ENCODE results near the gene TNNI2. TPM values are rescaled to one million over a fixed set of nuclear protein-coding genes. Genes with fewer than 3 reads are reported as not detected.

The TNNI2 gene
- total RNA-seq, 2 experiments from 2014 or later = 2.5 to 14.3 TPM

GRCh38 chr11:1855886-1856265, 17.1 kb downstream of the TNNI2 start:
- Histone ChIP-seq H2AFZ (ENCODE audit: low read length) (no peak overlapping the region), H3K36me3 (ENCODE audit: insufficient read depth, low read length) (peaks cover 4% of the 10 kb centered on the region; the same call in 1 of the 2 replicates), H3K9me3 (ENCODE audit: low read length) (no peaks in the 10 kb centered on the region), H3K4me3 (ENCODE audit: low read depth, low read length, poor library complexity, severe bottlenecking) (no peak overlapping the region), H3K4me1 (ENCODE audit: insufficient read depth, low read length, poor library complexity, severe bottlenecking) (peaks cover 38% of the 10 kb centered on the region), H3K9me2 (ENCODE audit: insufficient read depth, low read length) (no peaks in the 10 kb centered on the region), H3K27ac (ENCODE audit: low read depth, low read length, poor library complexity, severe bottlenecking) (no peak overlapping the region), H4K20me1 (ENCODE audit: insufficient read depth, low read length) (peaks cover 10% of the 10 kb centered on the region), H3K79me2 (ENCODE audit: insufficient read depth, low read depth, low read length) (peaks cover 29% of the 10 kb centered on the region), H3K4me2 (ENCODE audit: low read length) (peak overlapping the region; percentile 85; the same call in 1 of the 2 replicates)
- CTCF ChIA-PET (ENCODE audit: unreplicated experiment) = no interaction called here
- TF ChIP-seq EZH2phosphoT487 (IDR thresholded peaks at IDR 0.05; ENCODE audit: borderline replicate concordance, low read depth, low read length) = no peak
- no TSS peak for BruUV-seq (replicated peaks)
- DNase-seq (ENCODE audit: low spot score) = no peak
- intact Hi-C loops (cut with micrococcal nuclease; ENCODE audit: unreplicated experiment) = loop anchor here (2.0 kb wide), 1 partner anchor 27 kb away; no protein-coding TSS in a partner anchor
- POLR2A ChIA-PET = no interaction called here

DNA sequence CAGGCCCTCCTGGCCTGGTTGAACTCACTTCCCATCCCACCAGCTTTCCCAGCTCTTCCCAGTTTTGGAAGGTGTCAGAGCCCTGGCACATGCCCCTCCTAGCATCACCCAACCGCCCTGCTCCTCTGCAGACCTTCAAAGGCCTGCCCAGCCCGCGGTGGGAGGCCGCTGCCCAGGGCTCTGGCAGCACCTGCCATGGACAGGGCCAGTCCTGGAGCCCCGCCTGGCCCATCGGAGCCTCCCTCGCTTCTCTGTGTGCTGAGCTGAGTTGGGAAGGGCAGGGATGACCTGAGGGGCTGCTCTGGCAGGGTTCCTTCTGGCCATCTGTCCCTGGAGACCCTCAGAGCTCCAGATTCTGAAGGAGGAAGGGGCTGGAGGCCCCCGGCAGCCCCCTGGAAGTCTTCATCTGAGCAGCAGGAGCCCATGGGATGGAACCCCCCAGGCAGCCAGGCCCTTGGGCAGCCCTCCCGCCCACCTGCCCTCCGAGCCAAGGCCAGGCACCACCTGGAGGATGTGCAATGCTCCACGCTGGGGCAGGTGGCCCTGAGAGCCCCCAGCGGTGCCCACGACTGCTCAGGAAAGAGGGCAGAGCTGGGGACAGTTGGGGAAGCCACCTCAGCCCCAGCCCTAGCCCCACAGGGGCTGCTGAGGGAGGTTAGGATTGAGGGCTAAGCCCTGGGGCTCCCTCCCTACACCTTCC, 17.7 kb downstream of the TNNI2 start:
- no peaks in the 10 kb centered on the region for H3K9me2 ChIP-seq (ENCODE audit: insufficient read depth, low read length)
- H3K4me1 ChIP-seq (ENCODE audit: insufficient read depth, low read length, poor library complexity, severe bottlenecking) = peaks cover 32% of the 10 kb centered on the region
- H3K27ac ChIP-seq (ENCODE audit: low read depth, low read length, poor library complexity, severe bottlenecking) = no peak overlapping the region
- POLR2A ChIA-PET = interaction anchor here (0.7 kb wide), 1 partner anchor 56 kb away, joined by 3 read pairs; no protein-coding TSS in a partner anchor
- BruUV-seq (replicated peaks) = no TSS peak
- H2AFZ ChIP-seq (ENCODE audit: low read length) = no peak overlapping the region
- H3K36me3 ChIP-seq (ENCODE audit: insufficient read depth, low read length) = peaks cover 4% of the 10 kb centered on the region; the same call in 1 of the 2 replicates
- no peak overlapping the region for H3K4me3 ChIP-seq (ENCODE audit: low read depth, low read length, poor library complexity, severe bottlenecking)
- peaks cover 10% of the 10 kb centered on the region for H4K20me1 ChIP-seq (ENCODE audit: insufficient read depth, low read length)
- no peaks in the 10 kb centered on the region for H3K9me3 ChIP-seq (ENCODE audit: low read length)
- no peak for DNase-seq (ENCODE audit: low spot score)
- CTCF ChIA-PET (ENCODE audit: unreplicated experiment) = no interaction called here
- no peak overlapping the region for H3K4me2 ChIP-seq (ENCODE audit: low read length)
- peaks cover 29% of the 10 kb centered on the region for H3K79me2 ChIP-seq (ENCODE audit: insufficient read depth, low read depth, low read length)
- TF ChIP-seq EZH2phosphoT487 (IDR thresholded peaks at IDR 0.05; ENCODE audit: borderline replicate concordance, low read depth, low read length) = no peak
- no peak for TF ChIP-seq CTCF (conservative IDR thresholded peaks at IDR 0.05; ENCODE audit: low read length)
- intact Hi-C loops (cut with micrococcal nuclease; ENCODE audit: unreplicated experiment) = no loop called here

DNA sequence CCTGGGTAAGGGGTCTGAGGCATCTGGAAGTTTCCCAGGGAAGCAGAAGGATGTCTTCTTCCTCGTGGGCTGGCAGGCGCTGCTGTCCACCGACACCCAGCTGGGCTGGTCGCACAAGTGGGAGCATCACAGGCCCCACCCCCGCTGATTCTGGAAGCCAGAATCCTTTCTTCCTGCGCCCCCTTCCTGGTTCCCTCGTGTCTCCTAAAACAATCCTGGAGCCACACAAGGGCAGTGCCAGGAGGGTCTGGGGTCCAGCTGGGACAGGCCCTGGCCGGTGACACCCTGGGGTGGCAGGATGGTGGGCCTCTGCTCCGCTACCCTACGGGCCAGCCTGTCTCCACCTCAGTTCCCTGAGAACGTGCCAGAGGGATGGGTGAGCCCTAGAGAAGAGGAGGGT, 18.3 kb downstream of the TNNI2 start:
- Histone ChIP-seq H3K9me2 (ENCODE audit: insufficient read depth, low read length) (no peaks in the 10 kb centered on the region), H3K4me1 (ENCODE audit: insufficient read depth, low read length, poor library complexity, severe bottlenecking) (peaks cover 26% of the 10 kb centered on the region), H3K4me2 (ENCODE audit: low read length) (no peak overlapping the region), H4K20me1 (ENCODE audit: insufficient read depth, low read length) (peaks cover 10% of the 10 kb centered on the region), H3K9me3 (ENCODE audit: low read length) (no peaks in the 10 kb centered on the region), H3K79me2 (ENCODE audit: insufficient read depth, low read depth, low read length) (peaks cover 29% of the 10 kb centered on the region), H2AFZ (ENCODE audit: low read length) (no peak overlapping the region), H3K36me3 (ENCODE audit: insufficient read depth, low read length) (peaks cover 4% of the 10 kb centered on the region; the same call in 1 of the 2 replicates), H3K4me3 (ENCODE audit: low read depth, low read length, poor library complexity, severe bottlenecking) (no peak overlapping the region), H3K27ac (ENCODE audit: low read depth, low read length, poor library complexity, severe bottlenecking) (no peak overlapping the region)
- POLR2A ChIA-PET = interaction anchor here (0.7 kb wide), 1 partner anchor 55 kb away, joined by 3 read pairs; no protein-coding TSS in a partner anchor
- DNase-seq (ENCODE audit: low spot score) = no peak
- TF ChIP-seq CTCF (conservative IDR thresholded peaks at IDR 0.05; ENCODE audit: low read length) (no peak), EZH2phosphoT487 (IDR thresholded peaks at IDR 0.05; ENCODE audit: borderline replicate concordance, low read depth, low read length) (no peak)
- CTCF ChIA-PET (ENCODE audit: unreplicated experiment) = no interaction called here
- BruUV-seq (replicated peaks) = no TSS peak
- intact Hi-C loops (cut with micrococcal nuclease; ENCODE audit: unreplicated experiment) = no loop called here

Measured in OCI-LY7 (cell line).